MCF 10A (cell line): Measurements from ENCODE around the gene CAPN7. TPM values are rescaled to one million over a fixed set of nuclear protein-coding genes. Genes with fewer than 3 reads are reported as not detected.

Experiments
- BruUV-seq: library from RNA; stranded (reverse); fragments of 400-500 nt; replicated peaks from 2 replicates; lab custom pipeline; 2021; lab: Mats Ljungman, UMichigan
- CTCF ChIA-PET: fragments of 300-600 bp; sonication (Branson Sonifier 250); formaldehyde crosslinking; extraction: SDS; loops from one replicate; lab custom pipeline; 2021; ENCODE audit warnings: antibody characterized with exemption, inconsistent platforms; lab: Yijun Ruan, JAX
- POLR2A ChIA-PET: fragments of 300-600, 350-650 bp; sonication (Branson Sonifier 250); formaldehyde crosslinking; extraction: SDS; loops from one replicate; lab custom pipeline; 2020; ENCODE audit warnings: antibody characterized with exemption, inconsistent platforms; lab: Yijun Ruan, JAX
- DNase-seq: peaks from one replicate; pipeline ENCODE4 v3.0.0-alpha.2; 2018; ENCODE audit not compliant: unreplicated experiment
- H3K27ac Mint-ChIP-seq: one replicate; pipeline ENCODE4 v1.8.0; 2022; ENCODE audit warnings: mild to moderate bottlenecking, low read depth, mixed read lengths; ENCODE audit not compliant: unreplicated experiment
- H3K27me3 Mint-ChIP-seq: one replicate; pipeline ENCODE4 v1.8.0; 2022; ENCODE audit warnings: mixed read lengths; ENCODE audit not compliant: insufficient read depth, unreplicated experiment
- H3K36me3 Mint-ChIP-seq: one replicate; pipeline ENCODE4 v1.8.0; 2022; ENCODE audit warnings: mild to moderate bottlenecking, moderate library complexity, mixed read lengths; ENCODE audit not compliant: insufficient read depth, unreplicated experiment
- H3K4me1 Mint-ChIP-seq: one replicate; pipeline ENCODE4 v1.8.0; 2022; ENCODE audit warnings: mixed read lengths; ENCODE audit not compliant: insufficient read depth, unreplicated experiment
- H3K4me3 Mint-ChIP-seq: one replicate; pipeline ENCODE4 v1.8.0; 2022; ENCODE audit warnings: mild to moderate bottlenecking, moderate library complexity, mixed read lengths; ENCODE audit not compliant: unreplicated experiment
- H3K9me3 Mint-ChIP-seq: one replicate; pipeline ENCODE4 v1.8.0; 2022; ENCODE audit warnings: mixed read lengths; ENCODE audit not compliant: unreplicated experiment
- CTCF ChIP-seq: fragments of 200-600 bp; IDR thresholded peaks from one replicate; pipeline ENCODE4 v1.8.0; 2022; ENCODE audit warnings: antibody characterized with exemption, mild to moderate bottlenecking; ENCODE audit not compliant: unreplicated experiment
- intact Hi-C: fragments of 100-400 bp; cut with micrococcal nuclease; formaldehyde crosslinking; loops from 2 replicates; pipeline ENCODE4 v1.14.1; 2022
- total RNA-seq: library from RNA; stranded (reverse); gene quantifications from 2 replicates; pipeline ENCODE4 v1.2.3, GENCODE V29; 2022

Gene CAPN7
- total RNA-seq, 1 experiment from 2014 or later = 48.4 TPM

GRCh38 chr3:15263926-15264325, 57.9 kb downstream of the CAPN7 start:
- intact Hi-C loops = loop anchor here (10.0 kb wide), 1 partner anchor 159 kb away; no protein-coding TSS in a partner anchor
- no peak overlapping the region for H3K4me3 Mint-ChIP-seq
- H3K27ac Mint-ChIP-seq = no peak overlapping the region
- H3K4me1 Mint-ChIP-seq = peaks cover 21% of the 10 kb centered on the region
- DNase-seq = no peak
- peaks cover 14% of the 10 kb centered on the region for H3K36me3 Mint-ChIP-seq
- no peaks in the 10 kb centered on the region for H3K27me3 Mint-ChIP-seq
- no peak for TF ChIP-seq CTCF
- CTCF ChIA-PET = interaction anchor here (0.5 to 9.6 kb wide), 3 partner anchors 115 to 165 kb away, joined by 4 to 183 read pairs (median 107); no protein-coding TSS in a partner anchor
- no peaks in the 10 kb centered on the region for H3K9me3 Mint-ChIP-seq
- BruUV-seq = no TSS peak
- POLR2A ChIA-PET = interaction anchor here (0.9 to 1.2 kb wide), 2 partner anchors 11 to 56 kb away, joined by 3 read pairs; no protein-coding TSS in a partner anchor

- DNase-seq = no peak
- H3K36me3 Mint-ChIP-seq = peaks cover 8% of the 10 kb centered on the region
- peak overlapping the region; percentile 42 for H3K27ac Mint-ChIP-seq
- no peaks in the 10 kb centered on the region for H3K27me3 Mint-ChIP-seq
- CTCF ChIA-PET = interaction anchor here (0.6 to 9.6 kb wide), 6 partner anchors 18 to 1030 kb away, joined by 3 to 183 read pairs (median 25); no protein-coding TSS in a partner anchor
- no peaks in the 10 kb centered on the region for H3K9me3 Mint-ChIP-seq
- intact Hi-C loops = loop anchor here (10.0 kb wide), 1 partner anchor 160 kb away; no protein-coding TSS in a partner anchor
- peaks cover 26% of the 10 kb centered on the region for H3K4me1 Mint-ChIP-seq
- BruUV-seq = no TSS peak
- no peak overlapping the region for H3K4me3 Mint-ChIP-seq
- TF ChIP-seq CTCF = no peak
- POLR2A ChIA-PET = interaction anchor here (0.7 to 1.2 kb wide), 3 partner anchors 56 to 337 kb away, joined by 3 read pairs; partner anchors contain the start of genes BTD and HACL1
These were observed 58.4 kb downstream of the CAPN7 start for GRCh38 chr3:15264486-15264885.

GRCh38 chr3:15265655-15266509, 59.8 kb downstream of the CAPN7 start:
- no peaks in the 10 kb centered on the region for H3K27me3 Mint-ChIP-seq
- DNase-seq = no peak
- POLR2A ChIA-PET = interaction anchor here (1.0 to 6.5 kb wide), 6 partner anchors 8 to 158 kb away, joined by 3 to 74 read pairs (median 4); partner anchors contain the start of gene SH3BP5
- H3K4me1 Mint-ChIP-seq = peaks cover 23% of the 10 kb centered on the region
- intact Hi-C loops = loop anchor here (10.0 kb wide), 1 partner anchor 161 kb away; no protein-coding TSS in a partner anchor
- no peaks in the 10 kb centered on the region for H3K9me3 Mint-ChIP-seq
- peaks cover 4% of the 10 kb centered on the region for H3K36me3 Mint-ChIP-seq
- TF ChIP-seq CTCF = no peak
- no peak overlapping the region for H3K4me3 Mint-ChIP-seq
- CTCF ChIA-PET = interaction anchor here (0.6 to 9.6 kb wide), 19 partner anchors 10 to 291 kb away, joined by 3 to 183 read pairs (median 4); partner anchors contain the start of gene SH3BP5
- no peak overlapping the region for H3K27ac Mint-ChIP-seq
- no TSS peak for BruUV-seq
